Measurements from ENCODE around the gene MEI4.
"Not testable (repeated sequence)": the region's sequence is repeated elsewhere in the genome, so short reads cannot be mapped to it uniquely, and the experiment has no call there.

Gene MEI4

DNA sequence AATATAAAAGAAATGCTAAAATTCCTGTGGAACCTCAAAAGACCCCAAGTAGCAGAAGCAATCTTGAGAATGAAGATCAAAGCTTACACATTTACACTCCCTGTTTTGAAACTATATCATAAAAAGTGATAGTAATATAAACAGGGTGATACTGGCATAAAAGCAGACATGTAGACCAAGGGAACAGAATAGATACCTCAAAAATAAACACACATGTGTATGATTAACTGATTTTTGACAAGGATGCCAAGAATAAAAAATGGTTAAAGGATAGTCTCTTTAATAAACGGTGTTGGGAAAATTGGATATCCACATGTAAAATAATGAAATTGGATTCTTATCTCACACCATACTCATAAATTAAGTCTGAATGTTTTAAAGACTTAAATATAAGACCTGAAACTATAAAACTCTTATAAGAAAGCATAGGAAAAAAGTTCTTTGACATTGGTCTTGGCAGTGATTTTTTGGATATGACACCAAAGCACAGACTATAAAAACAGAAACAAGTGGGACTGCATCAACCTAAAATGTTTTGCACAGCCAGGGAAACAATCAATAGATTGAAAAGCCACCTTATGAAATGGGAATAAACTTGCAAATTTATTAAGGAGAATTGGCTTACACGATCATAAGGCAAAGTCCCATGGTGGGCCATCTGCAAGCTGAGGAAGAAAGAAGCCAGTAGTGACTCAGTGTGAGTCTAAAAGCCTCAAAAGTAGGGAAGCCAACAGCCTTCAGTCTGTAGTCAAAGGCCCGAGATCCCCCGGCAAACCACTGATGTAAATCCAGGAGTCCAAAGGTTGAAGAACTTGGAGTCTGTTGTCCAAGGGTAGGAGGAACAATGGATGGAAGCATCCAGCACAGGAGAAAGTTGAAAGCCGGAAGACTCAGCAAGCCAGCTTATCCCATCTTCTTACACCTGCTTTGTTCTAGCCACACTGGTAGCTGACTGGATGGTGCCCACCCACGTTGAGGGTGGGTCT lies 144.3 kb downstream of the MEI4 start:
- intact Hi-C loops (cut with DNase I), result no loop called here
- no peak for DNase-seq

DNA sequence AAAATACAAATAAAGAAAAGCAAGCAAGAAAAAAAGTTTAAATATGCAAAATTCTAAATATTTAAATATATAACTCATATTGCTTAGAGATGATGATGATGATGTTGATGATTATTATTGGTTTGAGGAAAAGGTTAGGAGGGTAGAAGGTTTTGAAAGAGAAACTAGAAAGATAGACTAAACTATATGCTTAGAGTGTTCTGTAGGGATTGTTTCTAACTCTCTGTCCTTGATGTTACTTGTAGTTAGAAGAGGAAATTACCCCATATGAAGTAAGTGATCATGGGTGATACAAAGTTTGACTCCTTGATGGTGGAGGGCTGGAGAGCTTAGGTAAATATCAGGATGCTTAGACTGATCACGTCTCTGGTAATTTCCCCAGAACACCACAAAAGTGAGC lies 159.5 kb downstream of the MEI4 start:
- no peak for DNase-seq
- intact Hi-C loops (cut with DNase I), result no loop called here

DNA sequence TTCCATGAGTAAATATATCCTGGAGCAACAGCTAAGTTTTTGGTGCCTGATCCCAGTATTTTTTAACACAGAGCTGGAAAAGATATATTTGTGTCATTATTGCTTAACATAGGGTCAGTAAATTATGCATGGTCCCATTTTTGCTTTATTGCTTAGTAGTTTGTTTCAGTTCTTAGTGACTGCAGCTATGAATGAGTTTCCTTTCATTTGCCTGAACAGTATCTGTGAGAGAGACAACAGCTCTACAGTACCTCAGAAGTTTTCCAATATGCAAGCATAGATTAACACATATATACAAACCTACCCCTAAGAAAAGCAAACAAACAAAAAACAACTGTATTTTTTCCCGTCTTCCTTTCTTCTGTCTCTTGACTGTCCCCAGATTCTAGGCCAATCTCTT lies 160.3 kb downstream of the MEI4 start:
- intact Hi-C loops (cut with DNase I), result no loop called here
- no peak for DNase-seq

DNA sequence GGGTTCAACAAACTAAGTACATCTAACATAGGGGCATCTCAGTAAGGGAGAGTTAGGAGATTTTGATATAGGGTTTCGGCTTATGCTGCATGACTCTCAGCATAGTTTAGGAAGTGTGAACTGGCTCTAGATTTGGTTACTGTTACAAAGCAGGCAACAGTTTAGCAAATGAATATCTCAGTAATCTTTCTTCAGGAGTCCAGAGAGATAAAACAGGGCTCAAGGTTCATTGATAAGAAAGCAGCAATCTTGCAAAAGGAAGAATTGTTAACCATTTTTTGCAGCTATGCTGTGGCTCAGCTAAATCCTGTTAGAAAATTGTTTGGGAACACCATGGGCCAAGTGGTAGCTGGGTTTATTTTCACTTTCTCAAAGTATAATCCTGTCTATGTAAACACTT lies 161.3 kb downstream of the MEI4 start:
- intact Hi-C loops (cut with DNase I), result no loop called here
- no peak for DNase-seq

DNA sequence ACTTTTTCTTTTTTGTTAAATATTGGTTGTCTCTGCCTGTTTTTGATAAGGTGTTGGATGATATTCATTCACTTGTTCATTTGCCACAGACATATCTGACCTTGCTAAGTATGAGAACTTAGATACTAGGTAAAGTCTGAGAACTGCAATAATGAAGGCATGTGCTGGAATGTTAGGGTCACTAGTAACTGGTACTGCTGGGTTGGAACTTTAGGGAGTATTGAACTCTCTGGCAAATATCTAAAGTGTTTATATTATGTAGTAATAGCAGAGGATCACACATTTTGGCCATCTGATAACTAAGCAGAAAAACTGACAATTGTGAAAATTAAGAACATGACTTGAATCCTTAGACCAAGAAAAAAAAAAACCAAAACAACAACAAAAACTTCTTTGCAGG lies 162.7 kb downstream of the MEI4 start:
- DNase-seq, result no peak
- intact Hi-C loops (cut with DNase I), result no loop called here

DNA sequence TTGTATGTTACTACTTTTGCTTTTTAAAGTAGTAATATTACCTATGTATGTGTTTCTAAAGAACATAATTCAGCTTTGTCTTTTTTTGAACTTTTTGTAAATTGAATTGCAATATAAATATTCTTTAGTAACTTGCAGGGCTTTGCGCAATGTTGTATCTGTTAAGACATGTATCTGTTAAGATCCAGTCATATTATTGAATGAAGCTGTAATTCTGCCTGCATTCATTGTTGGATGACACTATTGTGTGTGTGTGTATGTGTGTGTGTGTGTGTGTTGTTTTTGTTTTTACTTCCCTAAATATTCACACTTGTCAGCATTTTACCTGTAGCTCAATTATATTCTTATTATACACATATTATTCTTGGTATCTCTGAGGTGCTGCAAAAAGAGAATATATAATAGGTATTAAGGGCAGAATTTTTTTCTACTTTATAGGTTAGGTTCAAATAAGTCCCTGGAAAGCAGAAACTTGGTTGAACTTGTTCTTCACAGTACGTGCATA lies 164.0 kb downstream of the MEI4 start:
- intact Hi-C loops (cut with DNase I), result no loop called here
- DNase-seq, result no peak

DNA sequence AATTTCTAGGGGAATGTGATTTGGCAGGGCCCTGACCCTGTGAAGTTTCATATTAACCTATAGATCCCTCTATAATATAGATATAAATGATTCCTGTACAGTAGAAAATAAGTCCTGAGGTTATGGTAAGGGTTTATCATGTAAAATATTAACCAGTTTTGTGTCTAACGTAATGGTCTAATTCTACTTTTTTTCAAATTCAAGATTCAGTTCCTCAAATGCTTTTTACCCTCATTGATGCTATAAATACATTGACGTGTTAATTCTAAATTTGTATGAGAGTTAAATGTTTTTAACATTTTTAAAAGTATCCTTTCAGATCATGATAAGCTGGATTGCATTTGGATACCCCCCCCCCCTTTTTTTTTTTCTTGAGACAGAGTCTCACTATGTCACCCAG lies 169.4 kb downstream of the MEI4 start:
- DNase-seq, result no peak
- intact Hi-C loops (cut with DNase I), result no loop called here

DNA sequence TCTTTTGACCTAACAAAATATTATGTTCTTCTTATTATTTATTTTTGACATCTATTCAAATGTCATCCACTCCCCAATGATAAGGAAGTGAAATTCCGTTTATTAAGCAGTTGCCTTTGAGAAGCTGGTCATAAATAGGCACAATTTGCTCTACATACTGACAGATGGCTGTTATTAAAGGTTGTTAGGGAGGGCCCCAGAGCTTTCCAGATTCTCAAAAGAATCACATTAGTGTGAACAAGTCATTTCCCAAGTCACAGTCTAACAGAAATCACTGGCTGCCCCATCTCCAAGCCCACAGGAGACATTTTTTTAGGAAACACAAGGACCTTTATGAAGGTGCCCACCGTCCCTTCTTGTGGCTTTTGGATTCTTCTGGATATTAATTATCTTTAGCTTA lies 172.4 kb downstream of the MEI4 start:
- intact Hi-C loops (cut with DNase I), result no loop called here
- no peak for DNase-seq

DNA sequence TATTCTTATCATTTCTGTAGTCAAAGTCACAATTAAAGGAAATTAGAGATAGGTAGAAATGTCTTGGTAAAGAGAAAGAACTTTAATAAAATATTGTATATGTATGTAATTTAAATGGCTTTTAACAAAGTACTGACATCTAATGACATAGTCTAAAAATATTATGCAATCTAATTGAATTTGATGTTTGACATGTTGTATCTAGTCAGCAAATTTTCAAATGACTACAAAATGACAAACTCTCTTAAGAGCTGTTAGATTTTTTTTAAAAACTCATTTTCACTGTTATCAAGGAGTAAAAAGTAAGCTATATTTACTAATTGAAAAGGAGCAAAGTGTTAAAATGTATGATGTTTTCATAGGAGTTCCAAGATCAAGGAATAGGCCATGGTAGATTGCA lies 176.9 kb downstream of the MEI4 start:
- DNase-seq, result no peak
- intact Hi-C loops (cut with DNase I), result no loop called here

DNA sequence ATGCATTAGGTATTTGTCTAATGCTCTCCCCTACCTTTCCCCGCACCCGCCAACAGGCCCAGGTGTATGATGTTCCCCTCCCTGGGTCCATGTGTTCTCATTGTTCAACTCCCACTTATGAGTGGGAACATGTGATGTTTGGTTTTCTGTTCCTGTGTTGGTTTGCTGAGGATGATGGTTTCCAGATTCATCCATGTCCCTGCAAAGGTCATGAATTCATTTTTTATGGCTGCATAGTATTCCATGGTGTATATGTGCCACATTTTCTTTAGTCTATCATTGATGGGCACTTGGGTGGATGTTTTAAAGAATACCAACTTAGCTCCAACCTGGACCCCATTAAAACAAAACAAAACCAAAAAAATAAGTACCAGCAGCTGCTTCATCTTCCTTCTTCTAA lies 180.9 kb downstream of the MEI4 start:
- DNase-seq; intact Hi-C loops (cut with DNase I): not testable (repeated sequence)

DNA sequence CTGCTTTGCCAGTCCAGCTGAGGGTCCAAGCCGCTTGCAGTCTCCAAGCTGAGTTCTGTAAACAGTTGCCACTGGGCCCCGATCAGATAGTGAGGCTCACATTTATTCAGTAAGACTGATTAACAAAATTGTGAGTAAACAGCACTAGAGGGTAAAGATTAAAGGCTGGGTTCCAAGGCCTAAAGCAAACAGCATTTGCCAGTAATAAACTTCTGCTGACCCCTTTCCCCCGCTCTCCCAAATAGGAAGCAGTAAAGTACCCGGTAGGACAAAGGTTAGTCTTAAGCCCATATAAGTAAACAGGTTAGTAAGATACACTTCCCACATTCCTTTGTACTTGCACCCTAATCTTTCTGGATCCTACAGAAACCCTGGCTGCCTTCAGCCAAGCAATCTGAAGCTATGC lies 181.8 kb downstream of the MEI4 start:
- DNase-seq, result no peak
- intact Hi-C loops (cut with DNase I), result no loop called here

DNA sequence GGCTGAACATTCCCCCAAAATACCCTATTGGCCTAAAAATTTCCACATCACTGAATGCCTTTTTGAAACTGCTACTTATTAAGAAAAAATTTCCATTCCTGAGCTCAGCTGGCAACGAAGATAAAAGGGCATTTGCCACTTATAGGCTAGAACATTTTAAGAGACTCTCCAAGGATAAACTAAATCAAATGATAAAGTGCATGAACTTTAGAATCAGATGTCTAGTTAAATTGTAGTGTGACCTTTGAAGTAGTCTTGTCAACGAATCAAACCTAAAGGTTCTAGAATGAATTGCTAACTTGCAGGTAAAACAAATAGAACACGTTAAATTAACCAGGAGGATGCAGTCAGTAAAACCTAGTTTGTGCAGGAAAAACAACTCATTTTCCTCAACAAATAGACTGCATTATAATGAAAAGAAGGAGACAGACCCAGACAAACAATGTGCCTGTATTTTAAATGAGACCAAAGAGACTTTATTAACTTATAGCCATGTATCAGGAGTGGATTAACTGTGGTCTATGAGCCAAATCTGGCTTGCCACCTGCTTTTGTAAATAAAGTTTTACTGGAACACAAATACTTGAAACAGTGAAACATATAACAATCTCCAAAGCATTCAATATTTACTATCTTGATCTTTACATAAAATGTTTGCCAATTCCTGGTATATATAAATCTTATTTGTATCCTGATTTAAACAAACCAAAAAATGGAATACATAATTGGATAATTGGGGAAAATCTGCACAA lies 184.4 kb downstream of the MEI4 start:
- DNase-seq, result no peak
- intact Hi-C loops (cut with DNase I), result no loop called here

DNA sequence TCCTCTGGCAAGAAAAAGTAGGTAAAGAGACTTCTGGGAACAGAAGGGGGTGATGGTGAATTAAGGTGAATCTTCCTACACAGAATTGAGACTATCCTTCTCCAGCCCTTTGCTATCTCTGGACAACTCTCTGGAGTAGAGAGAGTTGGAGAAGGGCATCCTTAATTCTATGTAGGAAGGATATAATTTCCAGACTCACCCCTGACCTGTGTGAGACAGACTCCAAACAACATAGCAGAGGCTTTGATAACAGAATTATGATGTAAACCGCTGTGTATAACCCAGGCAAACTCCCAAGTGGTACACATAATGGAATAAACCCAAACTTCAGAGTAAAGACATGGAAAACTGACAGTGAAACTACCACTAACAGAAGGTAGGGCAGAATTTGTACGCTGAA lies 186.5 kb downstream of the MEI4 start:
- DNase-seq, result no peak
- intact Hi-C loops (cut with DNase I), result no loop called here

DNA sequence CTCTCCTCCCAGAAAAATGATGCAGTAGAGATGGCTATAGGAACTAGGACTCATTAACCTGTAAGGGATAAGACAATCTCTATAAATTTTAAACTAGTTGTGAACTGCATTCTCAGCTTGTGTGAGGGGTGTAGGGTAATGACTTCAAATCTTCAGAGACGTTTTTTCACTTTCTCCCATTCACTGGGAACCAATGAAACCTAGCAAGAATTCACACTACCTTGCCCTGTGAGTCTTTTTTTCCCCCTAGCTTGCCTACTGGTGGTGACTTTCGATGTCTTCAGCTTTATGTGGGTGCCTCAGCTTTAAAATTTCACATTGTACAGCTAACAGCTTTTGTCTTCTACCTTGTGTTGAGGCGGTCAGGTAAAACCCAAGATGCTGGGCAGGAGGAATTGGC lies 192.0 kb downstream of the MEI4 start:
- intact Hi-C loops (cut with DNase I), result no loop called here
- no peak for DNase-seq

DNA sequence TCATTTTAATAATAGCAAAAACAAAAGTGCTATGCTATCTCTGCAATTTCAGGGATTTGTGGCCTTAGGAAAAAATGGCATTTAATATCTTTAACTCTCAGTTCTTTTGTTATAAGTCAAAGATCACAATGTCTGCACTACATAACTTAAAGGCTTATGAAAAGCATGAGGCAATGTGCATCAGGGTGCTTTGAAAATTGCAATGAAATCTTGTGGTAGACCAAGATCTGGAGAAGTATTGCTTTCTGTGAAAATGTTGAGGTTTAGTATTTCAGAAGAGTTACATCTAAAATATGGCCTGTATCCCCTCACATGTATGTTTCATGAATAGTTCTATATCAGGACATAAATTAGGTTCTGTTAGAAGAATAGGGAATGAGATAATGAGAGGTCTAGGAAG lies 200.6 kb downstream of the MEI4 start:
- intact Hi-C loops (cut with DNase I), result no loop called here
- DNase-seq, result no peak

DNA sequence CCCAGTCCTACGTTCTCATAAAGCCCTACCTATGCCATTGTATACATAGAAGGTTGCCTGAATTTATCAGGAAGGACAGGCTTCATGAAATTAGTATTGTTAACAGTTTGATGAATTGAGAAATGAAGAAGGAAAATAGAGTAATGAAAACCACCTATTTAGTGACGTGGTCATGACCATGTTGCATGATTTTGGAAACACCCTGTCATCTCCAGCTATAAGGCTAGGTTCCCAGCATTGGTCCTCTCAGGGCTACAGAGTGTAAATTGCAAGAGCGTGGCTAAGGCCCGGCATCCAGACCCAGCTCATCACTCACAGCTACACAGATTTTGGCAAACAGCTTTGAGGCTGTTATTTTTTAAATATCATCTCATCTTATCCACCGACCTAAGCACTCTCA lies 203.6 kb downstream of the MEI4 start:
- intact Hi-C loops (cut with DNase I), result no loop called here
- DNase-seq, result peak in 5 of 42 donors; percentile 4 to 36 (median 10)

DNA sequence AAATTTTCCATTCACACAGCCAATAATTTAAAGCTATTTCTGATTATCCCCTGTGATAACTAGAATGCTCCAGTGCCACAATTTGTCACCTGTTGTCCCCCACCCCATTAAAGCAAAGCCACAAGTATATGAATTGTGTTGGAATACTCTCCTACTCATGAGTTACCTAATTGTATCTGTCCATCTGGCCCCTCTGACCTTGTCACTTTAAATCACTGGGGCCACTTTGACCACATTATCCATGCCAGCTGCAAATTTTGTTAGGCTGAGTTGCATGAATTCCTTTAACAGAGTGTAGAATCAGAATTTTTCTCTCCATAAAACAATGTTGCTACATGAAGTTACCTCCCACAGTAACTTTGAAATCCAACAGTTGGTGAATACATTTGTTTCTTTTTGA lies 204.6 kb downstream of the MEI4 start:
- DNase-seq, result no peak
- intact Hi-C loops (cut with DNase I), result no loop called here

DNA sequence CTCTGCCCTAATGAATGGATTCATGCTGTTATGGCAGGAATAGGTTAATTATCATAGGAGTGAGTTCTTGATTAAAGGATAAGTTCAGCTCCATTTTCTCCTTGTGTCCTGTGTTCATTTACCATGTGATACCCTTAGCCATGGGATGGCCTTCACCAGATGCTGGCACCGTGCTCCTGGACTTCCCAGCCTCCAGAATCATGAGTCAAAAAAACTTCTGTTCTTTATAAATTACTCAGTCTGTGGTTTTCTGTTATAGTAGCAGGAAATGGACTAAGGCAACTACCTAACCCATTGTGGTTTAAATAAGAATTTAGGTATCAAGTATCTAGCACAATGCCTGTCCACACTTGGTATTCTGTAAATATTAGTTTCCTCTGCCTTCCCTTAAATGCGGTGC lies 223.5 kb downstream of the MEI4 start:
- intact Hi-C loops (cut with DNase I), result no loop called here
- no peak for DNase-seq

DNA sequence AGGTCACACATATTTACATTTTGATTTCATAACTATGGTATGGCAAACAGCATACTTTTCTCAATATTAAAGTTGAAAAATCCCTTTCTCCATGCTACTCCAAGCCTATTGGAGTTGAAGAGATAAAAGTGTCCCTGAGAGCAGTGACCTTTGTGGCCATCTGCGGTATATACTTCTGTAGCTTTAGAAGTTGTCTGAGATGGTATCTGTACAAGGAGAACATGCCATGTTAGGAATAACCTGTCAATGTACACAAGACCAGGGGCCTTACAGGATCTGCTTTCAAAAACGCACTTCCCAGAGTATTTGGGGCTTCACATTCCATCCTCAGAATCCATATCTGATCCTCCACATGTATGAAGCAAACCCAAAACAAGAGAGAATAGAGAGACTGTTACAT lies 226.7 kb downstream of the MEI4 start:
- no peak for DNase-seq
- intact Hi-C loops (cut with DNase I), result no loop called here

DNA sequence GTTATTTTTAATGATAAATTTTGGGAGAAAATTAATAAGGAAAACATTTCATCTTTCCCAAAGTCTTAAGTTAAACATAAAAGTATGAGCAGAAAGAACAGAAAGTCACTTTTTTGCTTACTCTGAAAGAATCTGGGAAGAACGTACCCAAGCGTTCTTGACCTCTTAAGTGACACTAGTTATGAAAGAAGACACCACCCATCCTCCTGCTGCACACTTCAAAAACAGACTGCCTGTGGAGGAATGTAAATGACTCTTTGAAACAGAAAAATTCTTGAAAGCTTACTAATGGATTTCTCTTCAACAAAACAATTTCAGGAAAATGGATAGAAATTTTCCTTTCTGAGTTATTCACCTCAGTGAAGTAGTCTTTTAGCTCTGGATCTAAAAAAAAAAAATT lies 227.7 kb downstream of the MEI4 start:
- DNase-seq, result no peak
- intact Hi-C loops (cut with DNase I), result no loop called here

Data from head of caudate nucleus (tissue), 42 donors.